Measurements from ENCODE around the gene LYRM2. TPM values are rescaled to one million over a fixed set of nuclear protein-coding genes. Genes with fewer than 3 reads are reported as not detected.

The LYRM2 gene
- 18.0 and 23.7 TPM in 2 replicates for total RNA-seq

GRCh38 chr6:89638320-89639195 is at the start of gene LYRM2:
LYRM2 (minus strand) TSS chr6:89638747; CDS start chr6:89638716, 31 bp downstream.

Other genes with a start within 250 kb of the LYRM2 start
- gene RRAGD, start 226.5 kb downstream of the LYRM2 start, total RNA-seq: 0.59 and 2.2 TPM in 2 replicates
- gene ANKRD6, start 205.6 kb downstream of the LYRM2 start, total RNA-seq: 1.6 and 2.2 TPM in 2 replicates
- 36.4 and 51.4 TPM in 2 replicates for gene MDN1, start 181.0 kb upstream of the LYRM2 start, total RNA-seq
- gene CASP8AP2, start 191.1 kb upstream of the LYRM2 start, total RNA-seq: 11.0 and 17.4 TPM in 2 replicates

Data from subcutaneous preadipocyte (primary cell).